ENCODE measurements around the gene SLC25A4. TPM values are rescaled to one million over a fixed set of nuclear protein-coding genes. Genes with fewer than 3 reads are reported as not detected.
A peak's percentile ranks its signal among the peaks of the same experiment; 100 is the strongest.

The SLC25A4 gene
- total RNA-seq, 1 experiment from 2014 or later = 40.2 TPM

GRCh38 chr4:185128272-185129119, 14.6 kb upstream of the SLC25A4 start (continued):
- 0 out of 2 replicates have a peak, but pooled peaks have one; percentile 48 for TF ChIP-seq ZNF281 (CRISPR knock-in tag; IDR thresholded peaks at IDR 0.05)
- TF ChIP-seq CREB1 (CRISPR knock-in tag; IDR thresholded peaks at IDR 0.05) = 0 out of 2 replicates have a peak, but pooled peaks have one; percentile 56
- TF ChIP-seq SP1 (CRISPR knock-in tag; conservative IDR thresholded peaks at IDR 0.05) = no peak
- no peak for TF ChIP-seq ZNF416 (CRISPR knock-in tag; IDR thresholded peaks at IDR 0.05)
- TF ChIP-seq PREB (CRISPR knock-in tag; IDR thresholded peaks at IDR 0.05; ENCODE audit: borderline replicate concordance) = no peak
- no peak for TF ChIP-seq NR2C2 (CRISPR knock-in tag; IDR thresholded peaks at IDR 0.05)
- no peak for TF ChIP-seq HMGA2 (CRISPR knock-in tag; IDR thresholded peaks at IDR 0.05)
- TF ChIP-seq SMAD3 (CRISPR knock-in tag; IDR thresholded peaks at IDR 0.05; ENCODE audit: borderline replicate concordance) = no peak
- peak; percentile 95 for TF ChIP-seq ZNF121 (CRISPR knock-in tag; IDR thresholded peaks at IDR 0.05)
- TF ChIP-seq ZSCAN18 (CRISPR knock-in tag; IDR thresholded peaks at IDR 0.05) = no peak
- no peak for TF ChIP-seq CBFB (CRISPR knock-in tag; IDR thresholded peaks at IDR 0.05; ENCODE audit: low read depth)
- TF ChIP-seq ERG (CRISPR knock-in tag; IDR thresholded peaks at IDR 0.05) = no peak
- TF ChIP-seq CREM (CRISPR knock-in tag; IDR thresholded peaks at IDR 0.05) = peak; percentile 63; the same call in 1 of the 2 replicates
- TF ChIP-seq ETV6 (CRISPR knock-in tag; IDR thresholded peaks at IDR 0.05) = peak; percentile 27; the same call in 1 of the 2 replicates
- TF ChIP-seq ZNF232 (CRISPR knock-in tag; IDR thresholded peaks at IDR 0.05) = 0 out of 2 replicates have a peak, but pooled peaks have one; percentile 32
- TF ChIP-seq AFF4 (CRISPR knock-in tag; IDR thresholded peaks at IDR 0.05; ENCODE audit: borderline replicate concordance) = no peak
- TF ChIP-seq AR (CRISPR knock-in tag; IDR thresholded peaks at IDR 0.05) = no peak
- no peak for TF ChIP-seq ZNF317 (CRISPR knock-in tag; IDR thresholded peaks at IDR 0.05; ENCODE audit: borderline replicate concordance, low read depth)
- peak; percentile 79; the same call in 1 of the 2 replicates for TF ChIP-seq FOXP1 (CRISPR knock-in tag; IDR thresholded peaks at IDR 0.05; ENCODE audit: borderline replicate concordance)
- 0 out of 2 replicates have a peak, but pooled peaks have one; percentile 43 for TF ChIP-seq E2F5 (CRISPR knock-in tag; IDR thresholded peaks at IDR 0.05)
- TF ChIP-seq ZNF219 (CRISPR knock-in tag; IDR thresholded peaks at IDR 0.05; ENCODE audit: borderline replicate concordance) = no peak
- TF ChIP-seq TEAD1 (CRISPR knock-in tag; IDR thresholded peaks at IDR 0.05) = no peak
- TF ChIP-seq IRF2 (CRISPR knock-in tag; IDR thresholded peaks at IDR 0.05; ENCODE audit: borderline replicate concordance, low read depth) = no peak

Data from WTC11 (cell line).